ENCODE results near the gene DOCK10.

The DOCK10 gene

GRCh38 chr2:225041207-225041850 lies 939 bp downstream of the DOCK10 start:
- DNase-seq (ENCODE audit: low read depth in 3 of 3) = peak in 2 of 3 donors; percentile 43 to 46

- DNase-seq (ENCODE audit: low read depth in 3 of 3) = peak in 1 of 3 donors; percentile 40
These were observed 1.4 kb downstream of the DOCK10 start for GRCh38 chr2:225040856-225041206.

DNA sequence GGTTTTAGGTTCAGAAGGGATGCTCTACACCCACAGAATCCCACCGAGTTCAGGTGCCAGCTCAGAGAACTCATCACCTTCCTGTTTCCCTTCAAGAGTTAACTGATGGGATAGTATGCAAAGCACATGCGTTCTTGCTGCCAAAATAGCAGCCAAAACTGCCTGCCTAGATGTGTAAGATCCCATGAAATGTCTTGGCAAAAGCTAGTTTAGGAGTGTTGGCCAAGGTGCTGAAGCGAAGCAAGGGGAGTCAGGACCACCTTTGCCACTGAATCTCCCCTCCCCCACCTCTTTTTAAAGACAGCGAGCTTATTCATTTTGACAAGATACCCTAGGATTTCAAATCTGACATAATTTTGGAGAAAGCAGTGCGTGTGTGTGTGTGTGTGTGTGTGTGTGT lies 2.1 kb downstream of the DOCK10 start:
- no peak for DNase-seq (ENCODE audit: low read depth in 3 of 3)

DNA sequence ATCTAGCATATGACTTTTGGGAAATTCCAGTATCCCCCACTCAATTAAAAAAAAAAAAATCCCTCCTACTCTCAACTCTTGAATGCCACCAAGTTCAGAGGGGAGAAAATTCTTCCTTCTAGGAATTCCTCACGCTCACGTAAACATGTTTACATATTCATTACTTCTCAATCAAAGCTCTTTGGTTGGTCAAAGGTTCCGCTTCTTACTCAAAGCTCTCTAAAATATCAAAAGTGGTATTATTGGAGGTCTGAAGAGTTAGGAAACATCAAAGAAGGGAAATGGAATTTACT lies 4.1 kb downstream of the DOCK10 start:
- no peak for DNase-seq (ENCODE audit: low read depth in 3 of 3)

DNA sequence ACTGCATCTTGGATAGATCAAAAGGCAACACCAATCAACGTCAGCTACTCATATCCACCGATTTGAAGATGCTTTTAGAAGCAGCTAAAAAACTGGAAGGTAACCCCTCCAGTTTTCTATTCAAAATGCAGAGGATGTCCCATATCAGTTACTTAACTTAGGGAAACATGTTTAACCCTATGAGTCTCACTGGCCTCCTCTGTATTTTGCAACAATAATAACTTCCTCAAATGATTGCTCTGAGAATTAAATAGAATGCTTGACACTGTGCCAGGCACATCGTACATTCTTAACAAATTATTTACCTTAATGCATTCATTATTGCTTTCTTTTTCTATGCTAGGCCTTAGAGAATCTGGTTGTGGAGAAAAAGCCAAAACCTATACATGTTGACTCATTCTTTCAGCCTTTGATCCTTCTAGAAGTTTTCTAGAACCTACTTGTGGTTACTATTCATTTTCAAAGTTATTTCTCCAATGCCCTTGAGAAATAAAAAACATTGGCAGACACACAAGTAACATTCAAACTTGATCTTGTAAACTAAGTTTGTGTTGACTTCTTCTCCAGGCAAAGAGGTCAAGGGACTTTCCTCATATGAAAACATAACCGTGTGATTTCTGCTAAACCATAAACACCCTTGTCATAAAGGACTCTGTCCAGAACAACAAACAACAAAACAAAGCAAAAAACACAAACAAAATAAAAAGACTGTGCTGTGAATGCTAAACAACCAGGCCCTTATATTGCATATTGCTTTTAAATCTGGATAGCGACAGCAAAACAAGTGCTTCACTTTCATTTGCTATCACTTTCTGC lies 4.6 kb downstream of the DOCK10 start:
- DNase-seq (ENCODE audit: low read depth in 3 of 3) = no peak

- DNase-seq (ENCODE audit: low read depth in 3 of 3) = no peak
These were observed 5.8 kb downstream of the DOCK10 start for GRCh38 chr2:225036431-225036830.

DNA sequence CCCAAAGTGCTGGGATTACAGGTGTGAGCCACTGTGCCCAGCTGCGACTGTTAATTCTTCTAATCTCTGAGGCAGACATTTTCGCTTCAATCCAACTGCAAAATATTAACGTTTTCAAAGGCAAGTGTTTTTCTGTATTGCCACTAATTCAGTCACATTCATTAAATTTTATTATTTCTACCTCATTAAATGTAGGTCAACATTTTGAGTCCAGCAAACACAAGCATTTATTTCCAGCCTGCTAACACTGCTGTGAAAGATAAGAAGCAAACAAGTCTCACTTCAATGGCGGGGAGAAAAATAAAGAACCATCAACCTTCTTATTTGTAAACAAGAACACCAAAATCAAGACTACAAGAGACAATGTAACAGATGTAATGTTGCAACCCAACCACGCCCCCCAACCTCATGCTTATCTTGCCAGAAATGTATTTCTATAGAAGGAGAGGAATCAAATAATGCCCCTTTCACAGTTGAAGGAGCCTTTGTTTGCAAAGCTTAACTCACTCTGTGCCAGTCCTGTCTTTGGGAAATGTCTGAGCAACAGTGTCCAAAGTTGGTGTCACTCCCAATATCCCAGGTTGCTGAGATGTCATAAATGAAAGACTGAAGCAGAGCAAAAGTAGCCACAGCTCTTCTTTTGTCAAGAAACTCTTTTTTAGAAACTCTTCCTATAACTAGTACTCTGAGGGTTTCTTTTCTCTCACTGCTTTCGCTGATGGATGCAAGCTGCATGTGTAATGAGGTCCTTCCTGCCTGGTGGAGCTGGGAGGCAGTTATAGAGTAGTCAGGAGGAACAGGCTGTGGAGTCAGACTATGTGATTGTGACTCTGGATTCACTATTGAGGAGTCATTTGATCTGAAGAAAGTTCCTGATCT lies 8.6 kb downstream of the DOCK10 start:
- DNase-seq (ENCODE audit: low read depth in 3 of 3) = no peak

DNA sequence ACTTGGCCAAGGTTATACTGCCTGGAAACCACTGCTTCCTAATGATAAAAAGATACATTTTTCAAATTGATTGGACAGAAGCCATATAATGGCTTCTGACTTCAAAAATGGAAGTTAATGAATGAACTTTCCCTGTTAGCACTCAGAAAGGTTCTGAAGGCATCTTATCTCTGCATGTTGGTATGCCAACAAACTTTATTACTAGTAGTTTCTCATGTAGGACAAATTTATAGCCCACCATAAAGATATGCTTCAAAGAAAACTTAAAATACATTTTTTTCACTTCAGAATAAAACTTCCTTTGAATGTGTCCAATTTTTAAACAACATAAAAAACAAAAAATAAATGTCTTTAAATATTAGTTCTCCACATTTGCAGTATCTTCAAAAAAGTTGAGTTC lies 10.0 kb downstream of the DOCK10 start:
- no peak for DNase-seq (ENCODE audit: low read depth in 3 of 3)

DNA sequence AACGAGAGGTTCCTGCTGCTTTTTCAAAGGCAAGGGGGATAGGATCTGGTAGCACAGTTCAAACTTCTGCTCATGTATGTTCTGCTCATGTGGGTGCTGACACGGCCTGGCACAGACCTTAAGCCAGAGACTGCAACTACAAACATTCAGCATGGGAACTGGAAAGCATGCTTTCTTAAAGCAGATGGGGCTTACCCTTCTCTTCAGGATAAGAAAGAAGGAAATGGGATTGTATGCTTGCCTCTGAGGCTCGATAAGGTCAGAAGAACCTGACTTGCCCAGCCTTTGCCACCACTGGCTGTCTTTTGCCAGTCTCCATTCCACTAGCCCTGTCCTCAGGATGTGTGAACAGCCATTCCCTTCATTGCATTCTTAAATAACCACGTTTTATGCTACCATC lies 10.7 kb downstream of the DOCK10 start:
- no peak for DNase-seq (ENCODE audit: low read depth in 3 of 3)

- DNase-seq (ENCODE audit: low read depth in 3 of 3) = no peak
These were observed 11.4 kb downstream of the DOCK10 start for GRCh38 chr2:225030893-225031292.

DNA sequence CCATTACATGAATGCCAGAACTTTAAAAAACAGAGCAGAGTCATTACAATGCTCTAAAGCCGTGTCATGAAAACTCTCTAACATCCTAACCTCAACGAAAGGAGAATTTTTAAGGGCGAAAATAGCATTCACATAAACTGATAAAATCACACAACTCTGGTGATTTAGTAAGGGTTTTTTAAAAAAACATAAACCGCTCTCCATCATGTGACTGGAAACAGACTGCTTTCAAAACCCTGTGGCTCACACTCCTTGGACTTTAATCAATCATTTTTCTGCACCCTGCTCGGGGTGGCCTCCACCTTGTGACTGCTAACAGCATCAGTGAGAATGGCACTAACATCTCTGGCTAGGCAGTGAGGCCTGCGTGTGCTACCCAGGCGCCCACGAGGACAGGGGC lies 12.1 kb downstream of the DOCK10 start:
- no peak for DNase-seq (ENCODE audit: low read depth in 3 of 3)

DNA sequence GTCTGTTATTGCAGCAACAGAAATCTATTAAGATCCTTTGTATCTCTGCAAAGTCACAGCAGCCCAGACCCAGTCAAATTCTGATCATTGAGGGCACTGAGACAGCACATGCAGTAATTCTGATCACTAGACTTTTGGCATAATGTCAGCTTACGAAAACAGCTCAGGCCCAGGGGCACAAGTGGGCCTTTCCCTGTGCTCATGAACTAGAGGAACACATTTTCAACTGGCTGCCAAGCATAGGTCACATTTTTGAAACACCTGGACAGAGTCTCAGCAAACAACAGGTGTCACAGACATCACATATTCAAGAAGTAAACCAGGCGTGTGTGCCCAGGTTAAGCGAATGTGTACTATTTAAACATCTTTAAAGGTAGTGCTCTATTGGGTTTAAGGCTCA lies 13.7 kb downstream of the DOCK10 start:
- DNase-seq (ENCODE audit: low read depth in 3 of 3) = no peak

DNA sequence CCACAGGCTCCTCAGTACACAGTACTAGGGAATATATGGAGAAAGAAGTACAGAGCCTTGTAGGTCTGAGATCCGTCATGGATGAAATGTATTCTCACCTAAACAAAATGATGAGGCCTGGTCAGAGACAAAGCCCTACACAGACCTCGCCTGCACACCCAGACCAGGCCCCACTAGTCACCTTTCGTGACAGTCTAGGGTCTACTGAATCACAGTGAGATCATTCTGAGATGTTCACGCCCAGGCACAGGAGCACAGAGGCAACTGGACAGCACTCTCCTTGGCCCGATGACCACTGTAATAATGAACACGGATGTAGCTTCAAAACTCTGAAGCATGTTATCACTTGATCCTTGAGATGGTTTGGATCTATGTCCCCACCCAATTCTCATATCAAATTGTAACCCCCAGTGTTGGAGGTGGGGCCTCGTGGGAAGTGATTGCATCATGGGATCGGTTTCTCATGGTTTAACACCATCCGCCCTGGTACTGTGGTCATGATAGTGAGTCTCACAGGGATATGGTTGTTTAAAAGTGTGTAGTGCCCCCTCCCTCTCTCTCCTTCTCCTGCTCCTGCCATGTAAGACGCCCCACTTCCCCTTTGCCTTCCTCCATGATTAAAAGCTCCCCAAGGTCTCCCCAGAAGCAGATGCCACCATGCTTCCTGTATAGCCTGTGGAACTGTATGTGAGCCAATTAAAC lies 15.1 kb downstream of the DOCK10 start:
- DNase-seq (ENCODE audit: low read depth in 3 of 3) = no peak

DNA sequence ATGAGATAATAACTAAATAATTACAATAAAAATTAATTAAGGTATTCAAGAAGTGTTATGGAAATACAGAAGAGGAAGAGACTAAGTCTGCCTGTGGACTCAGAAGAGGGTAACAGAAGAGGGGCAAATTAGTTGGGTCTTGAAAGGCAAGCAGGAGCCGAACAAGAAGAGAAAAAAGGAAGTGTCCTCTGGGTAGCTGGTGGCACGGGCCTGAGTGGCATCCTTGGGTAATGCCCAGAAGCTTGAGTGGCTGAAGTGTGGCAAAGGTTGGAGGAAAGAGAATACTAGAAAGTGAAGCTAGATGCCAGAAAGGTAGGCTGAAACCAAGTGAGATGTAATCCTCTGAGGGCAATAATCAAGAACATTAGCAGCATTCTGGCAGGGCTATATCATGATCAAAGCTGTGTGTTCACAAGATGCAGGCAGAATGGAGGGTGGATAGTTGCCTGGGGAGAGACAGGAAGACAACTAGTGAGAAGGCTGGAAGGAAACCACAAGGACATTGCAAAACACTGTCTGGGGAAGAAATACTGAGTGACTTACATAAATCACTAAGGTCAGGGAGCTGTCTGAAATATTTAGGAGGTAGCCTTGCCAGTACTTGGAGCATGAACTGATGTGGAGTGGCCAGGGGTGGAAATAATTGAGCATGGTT lies 16.2 kb downstream of the DOCK10 start:
- no peak for DNase-seq (ENCODE audit: low read depth in 3 of 3)

- no peak for DNase-seq (ENCODE audit: low read depth in 3 of 3)
These were observed 20.1 kb downstream of the DOCK10 start for GRCh38 chr2:225022188-225022587.

DNA sequence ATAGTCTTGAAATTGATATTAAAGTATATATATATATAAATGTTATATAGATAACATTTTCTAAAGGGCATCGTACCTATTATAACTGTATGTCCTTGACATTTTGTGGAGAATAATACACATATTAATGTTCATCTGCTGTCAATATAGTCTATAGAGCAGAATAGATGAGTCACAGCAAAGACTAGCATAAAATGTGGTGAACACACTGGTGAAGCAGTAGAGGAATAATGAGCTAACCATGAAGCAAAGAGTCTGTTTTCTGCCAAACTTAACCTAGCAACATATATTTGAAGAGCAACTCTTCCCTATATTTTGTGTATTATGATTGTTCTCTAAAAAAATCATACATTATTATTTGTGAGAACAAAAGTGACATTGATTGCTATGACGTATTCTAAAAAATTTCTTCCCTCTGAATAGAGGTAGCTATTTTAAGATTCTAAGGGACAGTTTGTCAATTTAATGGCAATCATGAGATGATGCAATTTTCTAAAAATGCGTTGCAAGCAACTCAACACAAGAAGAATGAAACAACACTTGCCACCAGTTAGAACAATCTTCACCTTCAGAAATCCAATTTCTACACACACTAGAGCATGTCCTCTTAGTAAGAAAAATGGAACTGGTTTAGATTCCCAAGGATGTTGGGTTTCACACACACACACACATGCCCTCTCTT lies 22.0 kb downstream of the DOCK10 start:
- no peak for DNase-seq (ENCODE audit: low read depth in 3 of 3)

DNA sequence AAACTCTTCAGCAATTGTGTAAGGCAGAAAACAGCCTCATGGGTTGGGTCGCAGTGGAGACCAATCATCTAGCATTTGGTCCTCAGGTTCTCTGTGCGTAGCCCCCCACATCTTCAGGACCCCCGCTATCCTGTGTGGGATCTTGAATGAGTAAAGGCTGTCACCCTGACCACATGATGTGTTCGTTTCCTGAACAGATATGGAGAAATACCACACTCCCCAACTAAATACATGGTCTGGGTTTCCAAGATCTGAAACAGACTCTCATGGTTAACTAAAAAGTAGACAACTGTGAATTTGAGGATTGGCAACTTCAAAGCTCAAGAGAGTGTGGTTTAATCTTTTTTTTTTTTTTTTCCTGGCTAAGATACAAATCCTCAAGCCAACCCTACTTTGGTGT lies 23.2 kb downstream of the DOCK10 start:
- DNase-seq (ENCODE audit: low read depth in 3 of 3) = no peak

DNA sequence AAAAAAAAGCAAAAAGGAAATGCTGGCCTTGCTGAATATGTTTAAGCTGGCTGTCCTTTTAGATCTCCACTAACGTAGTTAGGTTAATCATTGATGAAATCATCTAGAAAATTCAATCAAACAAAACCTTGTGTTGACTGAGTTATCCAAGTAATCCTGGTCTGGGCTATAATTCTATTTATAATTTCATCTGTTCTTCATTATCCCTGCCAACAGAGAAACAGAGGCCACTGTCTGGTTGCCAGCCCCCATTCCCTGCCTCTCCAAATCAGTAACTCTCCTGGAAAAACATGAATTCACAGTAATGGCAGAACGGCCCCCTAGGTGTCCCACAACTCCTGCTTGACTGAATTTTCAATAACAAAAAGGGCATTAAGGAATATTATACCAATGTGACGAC lies 24.6 kb downstream of the DOCK10 start:
- no peak for DNase-seq (ENCODE audit: low read depth in 3 of 3)

DNA sequence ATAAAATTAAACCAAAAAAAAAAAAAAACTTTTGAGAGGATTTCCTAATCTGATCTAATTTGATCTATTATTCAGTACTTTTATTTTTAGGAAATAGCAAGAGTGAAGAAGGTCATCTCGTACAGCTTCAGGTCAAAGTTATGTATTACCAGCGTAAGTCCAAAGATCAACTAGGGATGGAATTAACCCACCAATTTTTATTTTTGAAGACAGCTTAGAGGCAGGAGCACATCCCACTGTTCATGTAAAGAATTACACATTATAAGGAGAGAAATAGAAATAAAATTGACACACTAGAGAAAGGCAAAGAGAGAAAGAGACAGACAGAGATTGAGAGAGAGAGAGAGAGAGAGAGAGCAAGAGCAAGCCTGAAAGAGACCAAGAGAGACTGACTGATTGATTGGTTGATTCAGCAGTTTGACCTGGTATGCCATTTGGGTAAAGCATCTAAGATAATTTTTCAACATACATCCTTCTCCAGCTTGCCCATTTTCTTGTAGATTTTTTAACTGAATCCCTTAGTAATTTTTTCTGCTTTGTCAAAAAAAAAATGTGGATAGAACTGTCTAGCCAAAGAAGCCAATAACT lies 25.1 kb downstream of the DOCK10 start:
- no peak for DNase-seq (ENCODE audit: low read depth in 3 of 3)
